Spleen (tissue), 7 donors: Measurements from ENCODE around the gene TMEM207.

Source experiments
- CTCF ChIP-seq, 11 experiments: fragments of 200-600 bp in 7 of 11; fragments of 450-650 bp in 4 of 11; sonication (generic) in 4 of 11; IDR thresholded peaks in 8 of 11; conservative IDR thresholded peaks in 3 of 11; 1 replicate in 7 of 11; 2 replicates in 4 of 11; pipeline versions ENCODE4 v1.4.0 to v1.8.0; 2016 to 2021; ENCODE audit warnings: antibody characterized with exemption in 11 of 11, inconsistent platforms in 4 of 11, mild to moderate bottlenecking in 1 of 11
- POLR2A ChIP-seq, 3 donors: fragments of 450-650 bp; IDR thresholded peaks; one replicate each; pipeline ENCODE4 v1.5.1; 2017; ENCODE audit warnings: antibody characterized with exemption in 3 of 3, mild to moderate bottlenecking in 1 of 3
- donor health status: DM: no; HTN: no; CAD: no; lungs with moderate emphysema.
- donor health status: DM: no; HTN: no; CAD: no.
- donor health status: DM: no; HTN: no; CAD: no.

GRCh38 chr3:190499122-190499521 lies 49.4 kb upstream of the TMEM207 start:
- TF ChIP-seq POLR2A (IDR thresholded peaks at IDR 0.05) (no peak), CTCF (IDR thresholded peaks at IDR 0.05 in 8 of 11, conservative IDR thresholded peaks at IDR 0.05 in 3 of 11) (no peak)
